Measurements from ENCODE around the gene TTC39B.
A peak's percentile ranks its signal among the peaks of the same experiment; 100 is the strongest.
"Not testable (repeated sequence)": the region's sequence is repeated elsewhere in the genome, so short reads cannot be mapped to it uniquely, and the experiment has no call there.

Gene TTC39B

DNA sequence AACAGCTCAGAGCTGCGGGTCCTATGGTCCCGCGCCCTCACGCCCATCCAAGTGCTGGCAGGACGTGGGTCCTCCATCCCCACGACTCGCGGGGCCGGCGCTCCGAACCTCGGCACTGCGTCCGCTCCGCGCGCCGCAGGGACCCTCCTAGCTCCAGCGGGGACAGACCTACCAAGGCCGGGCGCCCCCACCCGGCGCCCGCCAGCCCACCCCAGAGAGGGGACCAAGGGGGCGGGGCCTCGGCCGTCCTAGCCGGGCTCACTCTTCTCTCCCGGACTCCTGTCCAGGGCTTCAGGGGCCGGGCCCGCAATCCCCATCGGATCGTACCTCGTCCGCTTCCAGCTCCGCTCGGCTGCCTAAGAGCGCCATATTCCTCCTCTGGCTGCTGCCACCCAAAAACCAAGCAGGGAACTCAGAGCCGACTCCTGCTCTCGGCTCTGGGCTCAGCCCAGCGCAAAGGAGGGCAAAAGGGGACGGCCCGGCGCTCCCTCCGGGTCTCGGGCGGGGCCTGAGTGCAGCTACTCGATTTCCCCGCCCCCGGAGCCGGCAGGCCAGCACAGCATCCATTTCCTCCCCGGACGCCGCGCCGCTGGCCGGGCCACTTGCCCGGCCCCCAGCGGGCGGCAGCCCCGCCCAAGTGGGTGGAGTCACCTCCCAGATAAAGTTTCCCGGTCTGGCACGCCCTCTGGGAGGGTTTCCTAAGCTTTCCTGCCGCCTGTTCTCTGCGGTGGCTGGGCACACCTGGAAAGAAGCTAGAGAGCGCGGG, at the start of gene TTC39B:
TSS of gene TTC39B (minus strand) at position 460 of the 766 bp plus-strand sequence. CDS start at position 369, 91 bp downstream.
- peak; percentile 73 to 83 for DNase-seq (ENCODE audit: extremely low read depth in 1 of 2, low read depth in 1 of 2)

DNA sequence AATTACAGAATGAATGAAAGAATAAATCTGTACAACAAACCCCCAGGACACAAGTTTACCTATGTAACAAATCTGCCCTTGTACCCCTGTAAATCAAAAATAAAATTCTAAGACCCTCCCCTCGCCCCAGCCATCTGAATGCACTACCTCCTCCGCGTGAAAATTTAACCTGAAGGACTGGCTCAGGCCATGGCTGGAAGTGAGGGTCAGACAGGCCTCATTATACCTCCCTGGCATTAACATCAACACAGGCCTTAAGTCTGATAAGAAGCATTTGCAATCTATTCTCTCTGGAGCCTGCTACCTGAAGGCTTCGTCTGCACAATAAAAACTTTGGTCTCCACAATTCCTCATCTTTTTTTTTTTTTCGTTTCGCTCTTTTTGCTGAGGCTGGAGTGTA, 48.7 kb upstream of the TTC39B start:
- no peak for DNase-seq (ENCODE audit: extremely low read depth in 1 of 2, low read depth in 1 of 2)

DNA sequence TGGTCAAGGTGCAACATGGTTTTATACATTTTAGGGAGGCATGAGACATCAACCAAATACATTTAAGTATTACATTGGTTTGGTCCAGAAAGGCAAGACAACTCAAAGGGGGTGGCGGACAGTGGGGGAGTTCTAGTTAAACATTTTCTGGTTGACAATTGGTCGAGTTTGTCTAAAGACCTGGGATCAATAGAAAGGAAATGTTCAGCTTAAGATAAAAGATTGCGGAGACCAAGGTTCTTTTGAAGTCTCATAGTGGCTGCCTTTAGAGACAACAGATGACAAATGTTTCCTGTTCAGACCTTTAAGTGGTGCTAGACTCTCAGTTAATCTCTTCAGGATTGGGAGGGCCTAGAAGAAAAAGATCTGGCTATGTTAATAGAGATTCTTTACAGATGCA, 47.7 kb upstream of the TTC39B start:
- DNase-seq (ENCODE audit: extremely low read depth in 1 of 2, low read depth in 1 of 2): no peak

DNA sequence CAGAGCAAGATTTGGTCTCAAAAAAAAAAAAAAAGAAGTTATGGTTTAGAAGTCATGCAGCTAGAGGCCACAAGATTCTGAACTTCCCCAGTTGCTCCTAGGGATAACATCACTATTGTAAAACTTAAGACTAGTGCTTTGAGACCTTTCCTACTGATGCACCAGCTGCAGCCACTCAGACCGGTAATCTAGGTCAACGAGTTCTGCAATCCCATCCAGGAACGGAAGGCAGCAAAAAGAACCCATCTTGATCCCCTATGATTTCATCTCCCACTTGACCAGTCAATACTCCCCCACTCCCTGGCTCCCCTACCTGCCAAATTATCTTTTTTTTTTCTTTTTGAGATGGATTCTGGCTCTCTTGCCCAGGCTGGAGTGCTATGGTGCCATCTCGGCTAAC, 46.9 kb upstream of the TTC39B start:
- no peak for DNase-seq (ENCODE audit: extremely low read depth in 1 of 2, low read depth in 1 of 2)

DNA sequence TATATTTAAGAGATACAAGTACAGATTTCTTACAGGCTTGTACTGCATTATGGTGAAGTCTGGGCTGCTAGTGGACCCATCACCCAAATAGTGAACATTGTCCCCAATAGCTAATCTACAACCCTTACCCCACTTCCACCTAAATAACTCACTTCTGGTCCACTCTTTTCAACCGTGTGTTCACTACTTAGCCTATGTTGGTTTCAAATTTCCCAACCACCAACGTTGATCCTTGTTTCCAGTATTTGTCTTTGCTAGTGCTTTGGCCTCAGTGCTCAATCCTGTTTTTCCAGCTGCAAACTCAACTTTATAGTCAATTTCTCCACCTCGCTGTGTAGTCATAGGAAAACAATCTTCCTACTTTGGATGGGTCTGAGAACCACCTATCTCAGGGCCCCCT, 45.3 kb upstream of the TTC39B start:
- no peak for DNase-seq (ENCODE audit: extremely low read depth in 1 of 2, low read depth in 1 of 2)

DNA sequence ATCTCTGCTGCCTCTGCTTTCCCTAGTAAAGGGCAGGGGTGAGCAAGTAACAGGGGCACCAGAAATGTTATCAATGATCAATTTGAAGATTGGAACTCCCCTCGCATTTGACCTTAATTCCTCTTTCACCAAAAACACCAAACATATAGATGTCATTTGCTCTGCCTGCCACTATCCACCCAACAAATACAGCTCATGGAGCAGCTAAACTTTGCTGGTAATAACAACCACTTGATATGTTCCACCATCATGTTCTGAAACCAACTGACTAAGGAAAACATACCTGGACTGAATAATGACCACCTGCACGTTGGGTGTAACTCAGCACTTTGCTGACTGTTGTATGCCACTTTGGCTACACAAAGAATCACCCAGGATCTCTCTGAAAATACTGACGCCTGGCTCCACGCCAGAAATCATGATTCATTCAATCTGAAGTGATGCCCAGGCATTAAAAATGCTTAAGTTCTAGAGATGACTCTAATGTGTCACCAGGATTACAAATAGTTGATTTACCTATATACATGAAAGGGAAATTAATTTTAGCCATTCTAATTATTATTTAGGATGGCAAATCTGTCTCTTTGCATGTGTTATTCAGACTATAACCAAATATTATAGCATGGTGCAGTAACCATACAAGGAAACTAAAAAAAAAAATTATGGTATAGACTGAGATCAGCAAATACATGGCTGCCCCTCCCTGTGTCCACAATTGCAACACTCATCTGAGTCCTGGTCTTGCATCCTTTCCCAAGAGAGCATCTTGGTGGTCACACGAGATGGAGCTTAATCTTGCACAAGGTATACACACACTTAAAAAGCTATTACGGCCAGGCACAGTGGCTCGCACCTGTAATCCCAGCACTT, 43.1 kb upstream of the TTC39B start:
- DNase-seq (ENCODE audit: extremely low read depth in 1 of 2, low read depth in 1 of 2): no peak

DNA sequence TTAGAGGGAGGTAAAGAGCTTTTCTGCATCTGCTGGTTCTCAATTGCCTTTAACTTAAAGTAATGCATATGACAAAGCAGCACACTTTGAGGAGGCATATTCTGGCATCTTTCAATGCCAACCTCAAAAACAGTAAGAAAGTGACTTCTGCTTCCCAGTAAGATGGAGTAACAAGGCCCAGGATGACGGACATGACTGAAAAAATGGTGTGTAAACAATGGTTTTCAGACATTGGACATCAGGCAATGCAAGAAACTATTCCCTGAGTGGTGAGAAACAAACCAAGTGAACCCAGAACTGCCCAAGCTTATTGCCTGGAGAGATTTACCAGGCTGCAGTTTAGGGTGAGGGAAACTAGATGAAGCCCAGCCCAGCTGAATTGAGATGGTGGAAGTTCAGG, 39.8 kb upstream of the TTC39B start:
- no peak for DNase-seq (ENCODE audit: extremely low read depth in 1 of 2, low read depth in 1 of 2)

DNA sequence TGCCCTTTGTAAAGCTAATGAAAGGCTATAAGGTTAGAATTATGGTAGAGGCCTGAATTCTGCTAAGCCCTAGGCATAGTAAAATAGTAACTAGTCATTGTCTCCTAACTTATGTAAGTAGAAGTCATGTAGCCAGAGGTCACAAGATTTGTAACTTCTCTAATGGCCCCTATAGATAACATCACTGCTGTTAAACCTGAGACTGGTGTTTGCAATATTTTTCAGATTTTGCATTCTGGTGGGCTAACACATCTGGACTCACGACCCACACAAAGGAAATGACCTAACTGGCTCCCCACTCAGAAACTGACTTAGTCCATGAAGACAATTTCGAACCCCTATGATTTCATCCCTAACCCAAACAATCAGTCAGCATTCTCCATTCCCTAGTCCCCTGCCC, 37.2 kb upstream of the TTC39B start:
- no peak for DNase-seq (ENCODE audit: extremely low read depth in 1 of 2, low read depth in 1 of 2)

DNA sequence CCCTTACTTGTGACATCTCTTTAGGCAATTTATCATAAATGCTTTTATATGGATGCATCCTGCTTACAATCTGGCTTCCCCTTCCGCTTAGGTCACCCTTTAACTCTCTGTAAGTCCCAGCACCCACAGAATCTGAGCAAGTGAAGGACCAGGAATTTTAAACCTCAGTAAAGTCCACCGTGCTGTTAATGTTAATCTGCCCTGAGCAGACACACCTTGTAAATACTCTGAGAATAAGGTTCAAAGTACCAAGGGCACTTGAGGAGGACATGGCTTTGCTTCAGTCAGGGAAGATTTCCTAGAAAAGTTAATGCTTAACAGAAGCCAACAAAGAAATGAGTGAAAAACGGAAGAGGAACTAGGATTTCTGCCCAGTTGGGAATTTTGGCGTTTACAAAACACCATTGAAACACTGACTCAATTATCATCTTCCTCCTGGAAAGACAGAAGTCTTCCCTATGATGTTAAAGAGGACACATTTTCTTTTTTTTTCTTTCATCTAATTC, 26.4 kb upstream of the TTC39B start:
- no peak for DNase-seq (ENCODE audit: extremely low read depth in 1 of 2, low read depth in 1 of 2)

DNA sequence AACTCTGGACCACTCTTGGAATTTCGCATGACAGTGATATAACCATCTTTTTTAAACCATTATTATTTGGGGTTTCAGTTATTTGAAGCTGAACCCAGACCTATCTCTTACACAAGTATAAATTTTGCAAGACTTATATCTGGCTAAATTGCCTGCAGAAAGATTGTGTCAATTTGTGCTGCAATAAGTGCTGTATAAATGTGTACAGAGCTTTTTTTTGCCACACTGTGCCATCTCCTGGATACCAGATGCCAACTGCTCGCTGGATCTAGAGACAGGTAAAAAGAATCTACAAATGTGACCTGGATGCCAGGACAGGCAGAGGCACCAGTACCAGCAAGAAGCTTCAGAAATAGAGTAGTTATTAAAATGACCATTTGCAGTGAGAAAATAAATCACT, 25.9 kb upstream of the TTC39B start:
- DNase-seq (ENCODE audit: extremely low read depth in 1 of 2, low read depth in 1 of 2): no peak

DNA sequence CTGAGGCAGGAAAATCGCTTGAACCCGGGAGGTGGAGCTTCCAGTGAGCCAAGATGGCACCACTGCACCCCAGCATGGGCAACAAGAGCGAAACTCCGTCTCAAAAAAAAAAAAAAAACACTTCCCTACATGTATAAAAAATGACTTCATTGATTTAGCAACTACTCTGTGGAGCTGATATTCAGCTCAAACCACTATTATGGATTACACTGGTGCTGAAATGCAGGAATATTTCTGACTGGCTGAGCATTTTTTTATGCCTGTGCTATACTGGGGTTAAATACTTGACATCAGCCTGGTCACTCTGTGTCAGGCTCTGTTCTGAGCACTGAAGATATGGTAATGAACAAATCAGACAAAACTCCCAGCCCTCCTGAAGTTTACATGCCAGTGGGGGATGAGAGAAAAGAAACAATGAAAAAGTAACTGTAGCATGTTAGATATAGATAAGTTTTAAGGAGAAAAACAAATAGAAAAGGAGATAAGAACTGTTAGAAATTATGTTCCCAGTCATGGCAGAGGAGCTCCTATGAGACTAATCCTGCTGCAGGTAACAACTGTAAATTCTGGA, 22.6 kb upstream of the TTC39B start:
- DNase-seq (ENCODE audit: extremely low read depth in 1 of 2, low read depth in 1 of 2): no peak

DNA sequence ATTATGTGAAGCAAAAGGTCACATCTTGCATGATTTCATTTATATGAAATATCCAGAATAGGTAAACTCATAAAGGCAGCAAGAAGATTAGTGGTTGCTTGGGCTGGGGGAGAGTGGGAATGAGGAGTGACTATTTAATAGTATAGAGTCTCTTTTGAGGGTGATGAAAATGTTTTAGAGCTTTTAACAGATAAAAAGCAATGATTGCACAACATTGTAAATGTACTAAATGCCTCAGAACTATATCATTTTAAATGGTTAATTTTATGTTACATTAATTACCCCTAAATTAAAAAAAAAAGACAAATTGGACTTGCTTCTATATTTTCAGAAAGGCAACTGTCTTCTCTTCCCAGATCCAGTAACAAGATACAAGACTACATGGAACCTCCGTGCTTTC, 21.9 kb upstream of the TTC39B start:
- no peak for DNase-seq (ENCODE audit: extremely low read depth in 1 of 2, low read depth in 1 of 2)

DNA sequence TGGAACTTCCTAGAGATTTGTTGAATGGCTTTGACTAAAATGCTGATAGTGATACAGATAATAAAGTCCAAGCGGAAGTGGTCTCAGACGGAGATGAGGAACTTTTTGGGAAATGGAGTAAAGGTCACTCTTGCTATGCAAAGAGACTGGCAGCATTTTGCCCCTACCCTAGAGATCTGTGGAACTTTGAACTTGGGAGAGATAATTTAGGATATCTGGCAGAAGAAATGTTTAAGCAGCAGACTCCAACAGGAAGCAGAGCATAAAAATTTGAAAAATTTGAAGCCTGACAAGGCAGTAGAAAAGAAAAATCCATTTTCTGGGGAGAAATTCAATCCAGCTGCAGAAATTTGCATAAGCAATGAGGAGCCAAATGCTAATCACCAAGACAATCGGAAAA, 15.7 kb upstream of the TTC39B start:
- not testable (repeated sequence) for DNase-seq (ENCODE audit: extremely low read depth in 1 of 2, low read depth in 1 of 2)

DNA sequence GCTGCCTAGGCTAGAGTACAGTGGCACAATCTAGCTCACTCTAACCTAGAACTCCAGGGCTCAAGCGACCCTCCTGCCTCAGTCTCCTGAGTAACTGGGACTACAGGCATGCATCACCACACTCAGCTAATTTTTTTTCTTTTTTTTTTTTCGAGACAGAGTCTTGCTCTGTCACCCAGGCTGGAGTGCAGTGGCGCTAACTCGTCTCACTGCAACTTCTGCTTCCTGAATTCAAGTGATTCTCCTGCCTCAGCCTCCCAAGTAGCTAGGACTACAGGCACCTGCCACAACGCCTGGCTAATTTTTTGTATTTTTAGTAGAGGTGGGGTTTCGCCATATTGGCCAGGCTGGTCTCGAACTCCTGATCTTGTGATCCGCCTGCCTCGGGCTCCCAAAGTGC, 12.6 kb upstream of the TTC39B start:
- DNase-seq (ENCODE audit: extremely low read depth in 1 of 2, low read depth in 1 of 2): not testable (repeated sequence)

DNA sequence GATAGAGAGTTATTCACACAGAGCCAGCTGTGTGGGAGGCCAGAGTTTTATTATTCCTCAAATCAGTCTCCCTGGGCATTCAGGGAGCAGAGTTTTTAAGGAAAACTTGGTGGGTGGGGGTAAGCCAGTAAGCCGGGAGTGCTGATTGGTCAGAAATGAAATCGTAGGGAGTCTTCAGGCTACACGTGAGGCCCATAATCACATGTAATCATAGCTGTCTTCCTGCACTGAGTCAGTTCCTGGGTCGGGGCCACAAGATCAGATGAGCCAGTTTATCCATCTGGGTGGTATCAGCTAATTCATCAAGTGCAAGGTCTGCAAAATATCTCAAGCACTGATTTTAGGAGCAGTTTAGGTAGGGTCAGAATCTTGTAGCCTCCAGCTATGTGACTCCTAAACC, 10.8 kb upstream of the TTC39B start:
- no peak for DNase-seq (ENCODE audit: extremely low read depth in 1 of 2, low read depth in 1 of 2)

DNA sequence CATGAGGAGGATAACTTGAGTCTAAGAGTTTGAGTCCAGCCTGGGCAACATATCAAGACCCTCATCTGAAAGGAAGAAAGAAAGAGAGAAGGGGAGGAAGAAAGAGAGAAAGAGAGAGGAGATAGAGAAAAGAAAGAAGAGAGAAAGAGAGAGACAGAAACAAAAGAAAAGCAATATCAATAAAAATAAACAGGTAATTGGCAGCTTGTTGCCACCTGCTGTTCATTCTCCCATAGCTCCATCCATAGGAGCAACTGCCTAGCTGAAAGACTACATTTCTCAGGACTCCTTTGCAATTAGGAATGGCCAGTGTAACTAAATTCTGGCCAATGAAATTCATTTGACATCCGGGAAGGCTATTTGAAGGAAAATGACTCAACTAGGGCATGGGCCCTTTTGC, 4.6 kb upstream of the TTC39B start:
- no peak for DNase-seq (ENCODE audit: extremely low read depth in 1 of 2, low read depth in 1 of 2)

DNA sequence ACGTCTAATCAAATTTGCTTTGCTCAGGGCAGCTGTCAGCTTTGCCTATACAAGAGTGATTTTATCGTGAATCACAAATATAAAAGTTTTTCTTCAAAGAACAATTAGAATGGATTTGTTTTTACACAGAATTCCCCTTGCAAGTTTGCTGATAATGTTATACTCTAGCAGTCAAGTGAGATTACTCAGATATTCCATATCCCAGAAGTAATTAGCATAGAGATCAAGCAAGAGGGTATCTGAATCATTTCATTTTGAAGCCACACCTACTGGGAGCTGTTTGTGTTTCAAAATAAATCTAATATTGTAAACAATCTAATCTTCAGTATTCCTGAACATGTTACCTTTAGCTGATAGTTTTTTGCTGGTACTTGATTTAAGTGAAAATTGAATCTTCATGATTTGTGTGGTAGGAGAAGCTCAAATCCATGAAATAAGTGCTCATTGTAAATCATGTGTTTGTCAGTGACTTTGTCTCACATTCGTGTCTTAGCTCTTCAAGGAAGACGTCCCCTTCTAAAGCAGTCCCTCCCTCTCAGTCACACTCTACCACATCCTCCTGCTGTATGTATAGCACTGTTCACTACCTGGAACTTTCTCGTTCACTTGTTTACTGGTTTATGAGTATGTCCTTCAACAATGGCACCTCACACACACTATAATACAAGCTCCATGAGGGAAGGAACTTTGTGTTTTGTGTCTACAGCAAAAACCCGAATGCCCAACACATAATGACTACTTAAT, 3.3 kb upstream of the TTC39B start:
- no peak for DNase-seq (ENCODE audit: extremely low read depth in 1 of 2, low read depth in 1 of 2)

DNA sequence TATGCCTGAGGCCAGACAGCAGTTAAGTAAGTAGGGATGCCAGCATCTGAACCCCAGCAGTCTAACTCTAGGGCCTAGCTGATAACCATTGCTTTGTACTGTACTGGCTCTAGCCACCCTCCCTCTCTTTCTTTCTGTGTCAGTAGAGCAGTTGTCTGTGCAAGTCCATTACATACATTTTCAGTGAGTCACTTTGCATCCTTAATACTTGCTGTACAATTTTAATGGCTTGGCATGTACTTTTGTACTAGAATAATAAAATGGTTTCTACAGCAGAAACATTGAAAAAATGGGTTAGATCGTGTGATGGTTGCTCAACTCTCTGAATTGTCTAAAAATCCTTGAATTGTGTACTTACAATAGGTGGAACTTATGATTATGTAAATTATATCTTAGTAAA, 1.5 kb upstream of the TTC39B start:
- DNase-seq (ENCODE audit: extremely low read depth in 1 of 2, low read depth in 1 of 2): no peak

DNA sequence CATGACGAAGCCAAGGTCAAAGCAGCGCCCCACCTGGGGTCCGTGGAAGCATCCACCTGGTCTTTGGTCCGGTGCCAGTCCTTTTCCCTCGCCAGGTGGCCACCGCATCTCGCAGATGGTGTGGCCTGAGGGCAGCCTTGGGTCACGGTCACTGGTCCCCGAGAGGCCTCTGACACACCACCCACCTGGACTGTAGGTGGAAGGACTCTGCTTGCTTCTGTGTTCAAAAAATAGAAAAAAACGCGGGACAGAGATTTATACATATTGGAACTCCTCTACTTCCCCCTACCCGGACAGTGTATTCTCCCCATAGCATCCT, 466 bp upstream of the TTC39B start:
- no peak for DNase-seq (ENCODE audit: extremely low read depth in 1 of 2, low read depth in 1 of 2)

DNA sequence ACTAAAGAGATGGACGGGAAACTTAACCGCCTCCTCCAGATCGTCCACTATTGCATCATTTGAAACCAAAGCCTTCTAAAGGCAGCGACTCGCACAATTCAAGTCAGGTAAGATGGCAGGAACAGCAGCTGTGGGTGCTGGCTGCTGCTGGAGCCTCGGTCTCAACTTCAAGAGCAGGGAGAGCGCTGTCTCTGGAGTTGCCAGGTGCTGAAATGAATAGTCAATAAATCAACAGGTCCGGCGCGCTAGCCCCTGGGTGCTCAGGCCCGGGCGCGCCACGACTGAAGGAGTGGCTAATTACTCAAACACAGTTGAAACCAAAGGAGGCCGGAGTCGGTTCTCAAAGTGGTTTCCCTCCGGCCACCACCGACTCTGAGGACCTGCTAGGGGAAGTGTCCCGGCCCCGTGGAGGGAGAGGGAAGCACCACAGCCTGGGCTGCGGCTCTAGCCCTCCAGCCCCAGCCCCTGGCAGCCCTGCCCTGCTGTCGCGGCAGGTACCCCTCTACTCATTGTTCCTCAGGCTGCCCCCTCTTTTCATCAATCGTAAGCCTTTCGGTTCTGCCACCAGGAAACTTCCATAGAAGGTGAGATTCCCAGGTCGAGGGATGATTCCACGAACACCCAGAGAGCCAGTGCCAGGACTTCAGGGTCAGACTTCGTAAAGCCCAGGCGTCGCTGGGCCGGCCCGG, 804 bp downstream of the TTC39B start:
- DNase-seq (ENCODE audit: extremely low read depth in 1 of 2, low read depth in 1 of 2): no peak

DNA sequence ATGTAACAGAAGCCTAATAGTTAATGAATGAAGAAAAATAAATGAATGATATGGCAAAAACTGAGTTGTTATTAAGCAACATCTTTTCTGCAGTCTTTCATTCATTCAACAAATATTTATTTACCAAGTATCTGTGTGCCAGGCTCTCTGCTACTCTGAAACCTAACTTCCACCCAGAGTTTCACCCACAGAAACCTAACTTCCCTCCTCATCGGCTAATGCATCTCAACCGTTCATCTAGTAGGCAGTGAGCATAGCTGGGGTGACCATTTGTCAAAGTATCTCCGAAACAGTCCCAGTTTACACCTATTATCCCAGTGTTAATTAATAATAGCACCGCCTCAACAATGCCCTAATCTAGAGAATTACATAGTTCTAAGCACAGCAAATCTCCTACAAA, 1.5 kb downstream of the TTC39B start:
- no peak for DNase-seq (ENCODE audit: extremely low read depth in 1 of 2, low read depth in 1 of 2)

Data from stimulated activated CD8-positive, alpha-beta memory T cell treated with anti-CD3 and anti-CD28 coated beads, Interleukin-7, amount 100 ng/mL, for 48 hours (primary cell).